WTC11 (cell line): ENCODE data around the gene NMBR. TPM values are rescaled to one million over a fixed set of nuclear protein-coding genes. Genes with fewer than 3 reads are reported as not detected.
A peak's percentile ranks its signal among the peaks of the same experiment; 100 is the strongest.

Experiments used
- ATAC-seq: fragments of 200-7000 bp; cut with Tn5 transposase; 2 replicates; pipeline ENCODE4 v1.10.0; 2021; ENCODE audit warnings: mild to moderate bottlenecking, moderate library complexity
- CTCF ChIA-PET: fragments of 300-600 bp; sonication (Branson Sonifier 250); formaldehyde crosslinking; loops from one replicate; lab custom pipeline; 2021; ENCODE audit warnings: antibody characterized with exemption; lab: Charles Lee
- POLR2A ChIA-PET: fragments of 350-600 bp; sonication (Branson Sonifier 250); formaldehyde crosslinking; loops from one replicate; lab custom pipeline; 2021; ENCODE audit warnings: antibody characterized with exemption; lab: Charles Lee
- DNase-seq: peaks from one replicate; pipeline ENCODE4 v3.0.0; 2021; ENCODE audit warnings: low spot score
- H3K27ac Mint-ChIP-seq: 2 replicates; pipeline ENCODE4 v1.8.0; 2021; ENCODE audit warnings: mixed read lengths
- H3K27me3 Mint-ChIP-seq: 2 replicates; pipeline ENCODE4 v1.8.0; 2021; ENCODE audit warnings: low read depth, mild to moderate bottlenecking, moderate library complexity, mixed read lengths
- H3K36me3 Mint-ChIP-seq: 2 replicates; pipeline ENCODE4 v1.8.0; 2021; ENCODE audit warnings: mixed read lengths
- H3K4me1 Mint-ChIP-seq: 2 replicates; pipeline ENCODE4 v1.8.0; 2022; ENCODE audit warnings: mixed read lengths
- H3K4me3 Mint-ChIP-seq: 2 replicates; pipeline ENCODE4 v1.8.0; 2021; ENCODE audit warnings: mild to moderate bottlenecking, moderate library complexity, mixed read lengths
- H3K9me3 Mint-ChIP-seq: 2 replicates; pipeline ENCODE4 v1.8.0; 2021; ENCODE audit warnings: mixed read lengths
- E2F4 ChIP-seq: sonication (generic); formaldehyde crosslinking; IDR thresholded peaks from 2 replicates; pipeline ENCODE4 v1.8.1; 2022; ENCODE audit warnings: low read depth, mild to moderate bottlenecking, moderate library complexity, missing genetic modification reagents, borderline replicate concordance
- E2F5 ChIP-seq: sonication (generic); formaldehyde crosslinking; IDR thresholded peaks from 2 replicates; pipeline ENCODE4 v1.8.1; 2022; ENCODE audit warnings: mild to moderate bottlenecking, moderate library complexity, missing genetic modification reagents
- ELF4 ChIP-seq: sonication (generic); formaldehyde crosslinking; IDR thresholded peaks from 2 replicates; pipeline ENCODE4 v1.8.1; 2022; ENCODE audit warnings: low read depth, mild to moderate bottlenecking, moderate library complexity, missing genetic modification reagents
- ESRRA ChIP-seq: sonication (generic); formaldehyde crosslinking; IDR thresholded peaks from 2 replicates; pipeline ENCODE4 v1.8.1; 2022; ENCODE audit warnings: mild to moderate bottlenecking, missing genetic modification reagents, borderline replicate concordance
- FOXK1 ChIP-seq: sonication (generic); formaldehyde crosslinking; IDR thresholded peaks from 2 replicates; pipeline ENCODE4 v1.8.0; 2022; ENCODE audit warnings: mild to moderate bottlenecking, moderate library complexity, missing genetic modification reagents
- FOXP1 ChIP-seq: sonication (generic); formaldehyde crosslinking; IDR thresholded peaks from 2 replicates; pipeline ENCODE4 v1.8.0; 2022; ENCODE audit warnings: missing genetic modification reagents, mild to moderate bottlenecking, moderate library complexity, borderline replicate concordance
- GTF2I ChIP-seq: fragments of 250-450 bp; sonication (Bioruptor Pico); conservative IDR thresholded peaks from 2 replicates; pipeline ENCODE4 v1.4.0; 2021; ENCODE audit warnings: mild to moderate bottlenecking
- JAZF1 ChIP-seq: fragments of 250-450 bp; sonication (Bioruptor Pico); IDR thresholded peaks from 2 replicates; pipeline ENCODE4 v1.9.0; 2021; ENCODE audit warnings: moderate library complexity, mild to moderate bottlenecking, inconsistent platforms
- MAX ChIP-seq: sonication (generic); formaldehyde crosslinking; IDR thresholded peaks from 2 replicates; pipeline ENCODE4 v1.8.0; 2022; ENCODE audit warnings: mild to moderate bottlenecking, missing genetic modification reagents
- NFYB ChIP-seq: sonication (generic); formaldehyde crosslinking; conservative IDR thresholded peaks from 2 replicates; pipeline ENCODE4 v1.8.0; 2022; ENCODE audit warnings: low read depth, missing genetic modification reagents
- NR1H2 ChIP-seq: sonication (generic); formaldehyde crosslinking; IDR thresholded peaks from 2 replicates; pipeline ENCODE4 v1.9.0; 2021; ENCODE audit warnings: mild to moderate bottlenecking, moderate library complexity, missing genetic modification reagents
- PRRX2 ChIP-seq: fragments of 250-450 bp; sonication (Bioruptor Pico); IDR thresholded peaks from 2 replicates; pipeline ENCODE4 v1.8.0; 2021; ENCODE audit warnings: mild to moderate bottlenecking
- STAT6 ChIP-seq: sonication (generic); formaldehyde crosslinking; conservative IDR thresholded peaks from 2 replicates; pipeline ENCODE4 v1.8.1; 2023; ENCODE audit warnings: mild to moderate bottlenecking, low read depth, missing genetic modification reagents, moderate library complexity
- TCF7 ChIP-seq: sonication (generic); formaldehyde crosslinking; IDR thresholded peaks from 2 replicates; pipeline ENCODE4 v1.8.0; 2022; ENCODE audit warnings: mild to moderate bottlenecking, low read depth, missing genetic modification reagents, moderate library complexity
- TP53 ChIP-seq: sonication (generic); formaldehyde crosslinking; IDR thresholded peaks from 2 replicates; pipeline ENCODE4 v1.8.1; 2023; ENCODE audit warnings: mild to moderate bottlenecking, missing genetic modification reagents
- ZBTB43 ChIP-seq: sonication (generic); formaldehyde crosslinking; IDR thresholded peaks from 2 replicates; pipeline ENCODE4 v1.8.1; 2023; ENCODE audit warnings: mild to moderate bottlenecking, missing genetic modification reagents
- ZMAT4 ChIP-seq: fragments of 250-450 bp; sonication (Bioruptor Pico); IDR thresholded peaks from 2 replicates; pipeline ENCODE4 v1.9.0; 2021; ENCODE audit warnings: mild to moderate bottlenecking
- ZNF263 ChIP-seq: sonication (generic); formaldehyde crosslinking; IDR thresholded peaks from 2 replicates; pipeline ENCODE4 v1.8.1; 2022; ENCODE audit warnings: low read depth, mild to moderate bottlenecking, moderate library complexity, missing genetic modification reagents
- ZNF423 ChIP-seq: fragments of 250-450 bp; sonication (Bioruptor Pico); IDR thresholded peaks from 2 replicates; pipeline ENCODE4 v2.1.2; 2022; ENCODE audit warnings: mild to moderate bottlenecking, moderate library complexity
- total RNA-seq: library from RNA; stranded (reverse); gene quantifications from 3 replicates; pipeline ENCODE4 v1.2.3, GENCODE V29; 2021

NMBR gene
- total RNA-seq, 1 experiment from 2014 or later = not detected

GRCh38 chr6:142087950-142088857 lies 58.7 kb downstream of the NMBR start:
- POLR2A ChIA-PET = no interaction called here
- CTCF ChIA-PET = interaction anchor here (0.7 to 1.9 kb wide), 5 partner anchors 16 to 465 kb away, joined by 3 to 17 read pairs (median 5); no protein-coding TSS in a partner anchor

GRCh38 chr6:142079130-142079529 lies 67.8 kb downstream of the NMBR start:
- ChIA-PET CTCF (no interaction called here), POLR2A (no interaction called here)
- no peaks in the 10 kb centered on the region for H3K9me3 Mint-ChIP-seq
- DNase-seq (no peak), ATAC-seq (no peak)
- TF ChIP-seq NR1H2 (CRISPR knock-in tag) (no peak), TCF7 (no peak), ELF4 (CRISPR knock-in tag) (no peak), PRRX2 (no peak), ZNF423 (CRISPR knock-in tag) (no peak), E2F5 (no peak), GTF2I (CRISPR knock-in tag) (no peak), ZMAT4 (CRISPR knock-in tag) (no peak), FOXK1 (no peak), JAZF1 (CRISPR knock-in tag) (no peak), NFYB (CRISPR knock-in tag) (no peak), E2F4 (CRISPR knock-in tag) (no peak), ZNF263 (CRISPR knock-in tag) (no peak), ESRRA (CRISPR knock-in tag) (no peak), ZBTB43 (CRISPR knock-in tag) (no peak)
- H3K27ac Mint-ChIP-seq = no peak overlapping the region
- H3K27me3 Mint-ChIP-seq = no peaks in the 10 kb centered on the region
- no peak overlapping the region for H3K4me3 Mint-ChIP-seq
- peaks cover 6% of the 10 kb centered on the region for H3K4me1 Mint-ChIP-seq
- H3K36me3 Mint-ChIP-seq = no peaks in the 10 kb centered on the region

More at GRCh38 chr6:142087950-142088857, 58.7 kb downstream of the NMBR start:
- no peaks in the 10 kb centered on the region for H3K9me3 Mint-ChIP-seq
- TF ChIP-seq STAT6 (CRISPR knock-in tag) (0 out of 2 replicates have a peak, but pooled peaks have one; percentile 2), TP53 (no peak), FOXP1 (CRISPR knock-in tag) (0 out of 2 replicates have a peak, but pooled peaks have one; percentile 13), MAX (CRISPR knock-in tag) (0 out of 2 replicates have a peak, but pooled peaks have one; percentile 8)
- TF ChIP-seq, all 79 proteins: peak for 3
- peaks cover 7% of the 10 kb centered on the region for H3K4me1 Mint-ChIP-seq
- H3K36me3 Mint-ChIP-seq = no peaks in the 10 kb centered on the region
- DNase-seq = peak; percentile 18
- no peak overlapping the region for H3K27ac Mint-ChIP-seq
- peak; percentile 81 for ATAC-seq
- H3K27me3 Mint-ChIP-seq = peaks cover 25% of the 10 kb centered on the region
- H3K4me3 Mint-ChIP-seq = peak overlapping the region; percentile 79
